GM19463 (cell line): ENCODE results near the gene LAMA5.

ENCODE experiments used
- ATAC-seq: cut with Tn5 transposase; IDR thresholded peaks from one replicate; pipeline ENCODE4 v1.9.1; 2021; ENCODE audit warnings: mild to moderate bottlenecking, moderate library complexity; ENCODE audit not compliant: unreplicated experiment

The LAMA5 gene

DNA sequence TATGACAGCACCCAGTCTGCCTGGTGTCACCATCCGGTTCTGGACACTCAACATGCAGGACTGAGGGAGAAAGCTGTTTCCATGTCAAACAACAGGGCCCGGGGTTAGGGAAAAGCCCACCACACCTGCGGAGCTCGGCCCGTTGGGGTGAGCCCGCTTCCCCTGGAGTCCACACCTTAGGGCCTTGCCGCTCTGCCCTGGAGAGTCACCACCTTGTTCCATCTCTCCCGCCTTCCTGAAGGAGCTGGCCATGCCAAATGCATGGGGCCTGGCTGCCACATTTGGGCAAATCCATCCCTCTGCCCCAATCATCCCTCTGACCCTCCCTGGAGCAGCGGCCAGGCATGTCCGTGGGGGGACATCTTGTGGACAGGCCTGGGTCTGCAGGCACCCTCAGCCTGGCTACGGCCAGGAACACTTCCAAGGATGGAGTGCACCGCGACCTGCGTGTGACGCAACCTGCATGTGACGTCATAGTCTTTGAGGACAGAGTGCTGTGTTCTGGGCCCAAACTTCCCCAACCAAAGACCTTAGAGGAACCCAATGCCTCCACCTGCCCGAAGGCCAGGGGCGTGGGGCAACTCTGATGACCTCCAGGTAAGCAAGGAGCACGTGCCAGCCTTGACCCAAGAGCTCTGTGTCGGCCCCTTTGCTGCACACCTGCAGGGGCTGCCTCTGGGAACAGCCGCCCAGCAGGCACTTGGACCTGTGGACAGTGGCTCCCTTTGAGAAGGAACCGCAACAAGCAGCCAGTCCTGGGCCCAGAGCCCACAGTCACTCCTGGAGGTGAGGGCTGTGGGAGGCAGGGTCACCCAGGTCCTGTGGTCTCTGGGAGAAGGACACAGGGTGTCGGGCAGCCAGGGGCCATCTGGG lies 38.2 kb upstream of the LAMA5 start:
- ATAC-seq, result no peak

DNA sequence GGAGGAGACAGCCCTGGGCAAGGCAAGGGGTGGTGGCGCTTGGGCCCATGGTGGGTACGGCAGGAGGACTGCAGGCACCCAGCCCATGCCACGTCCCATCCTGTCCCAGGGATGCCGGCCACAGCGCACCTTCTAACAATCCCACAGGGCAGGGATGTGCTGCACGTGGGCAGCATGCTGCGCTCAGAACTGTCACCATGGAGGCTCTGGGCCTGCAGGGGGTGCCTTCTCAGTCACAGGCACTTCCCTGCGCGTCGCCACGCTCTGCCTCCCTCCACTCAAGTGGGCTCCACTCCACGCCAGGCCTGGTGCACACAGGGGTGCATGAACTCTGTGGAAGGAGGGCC lies 37.6 kb upstream of the LAMA5 start:
- ATAC-seq, result no peak

DNA sequence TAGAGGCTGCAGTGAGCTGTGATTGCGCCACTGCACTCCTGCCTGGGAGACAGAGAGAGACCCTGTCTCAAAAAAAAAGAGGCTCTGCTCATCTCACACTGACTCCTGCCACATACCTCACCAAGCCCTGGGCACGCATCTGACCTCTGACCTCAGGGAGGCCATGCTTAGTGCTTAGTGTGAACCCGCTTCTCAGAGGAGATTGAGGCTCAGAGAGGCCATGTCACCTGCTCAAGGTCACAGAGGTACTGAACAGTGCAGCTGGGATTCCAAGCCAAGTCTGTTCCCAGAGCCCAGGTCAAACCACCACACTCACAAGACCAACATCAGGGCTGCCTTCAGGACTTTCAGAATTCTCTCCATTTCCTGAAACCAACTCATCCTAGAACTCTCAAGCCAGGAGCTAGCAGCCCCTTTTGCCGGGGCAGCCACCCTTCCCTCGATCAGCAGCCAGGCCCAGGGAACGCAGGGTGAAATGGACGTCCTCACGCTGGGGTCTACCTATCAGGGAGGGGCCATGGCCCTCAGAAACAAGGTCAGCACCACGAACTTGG lies 37.1 kb upstream of the LAMA5 start:
- ATAC-seq, result no peak

DNA sequence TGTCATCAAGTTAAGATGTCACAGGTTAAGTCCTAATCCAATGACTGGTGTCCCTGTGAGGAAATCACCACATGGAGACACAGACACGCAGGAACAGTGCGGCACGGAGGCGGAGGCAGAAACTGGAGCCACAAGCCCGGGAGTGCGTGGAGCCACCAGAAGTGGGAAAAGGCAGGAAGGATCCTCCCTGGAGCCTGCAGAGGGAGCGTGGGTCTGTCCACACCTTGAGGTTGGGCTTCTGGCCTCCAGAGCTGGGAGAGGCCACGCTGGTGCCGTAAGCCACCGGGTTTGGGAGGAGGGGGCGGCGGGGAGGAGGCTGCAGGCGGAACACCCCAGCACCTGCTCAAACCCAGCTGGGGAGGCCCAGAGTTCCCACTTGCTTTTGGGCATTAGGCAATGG lies 36.2 kb upstream of the LAMA5 start:
- no peak for ATAC-seq

DNA sequence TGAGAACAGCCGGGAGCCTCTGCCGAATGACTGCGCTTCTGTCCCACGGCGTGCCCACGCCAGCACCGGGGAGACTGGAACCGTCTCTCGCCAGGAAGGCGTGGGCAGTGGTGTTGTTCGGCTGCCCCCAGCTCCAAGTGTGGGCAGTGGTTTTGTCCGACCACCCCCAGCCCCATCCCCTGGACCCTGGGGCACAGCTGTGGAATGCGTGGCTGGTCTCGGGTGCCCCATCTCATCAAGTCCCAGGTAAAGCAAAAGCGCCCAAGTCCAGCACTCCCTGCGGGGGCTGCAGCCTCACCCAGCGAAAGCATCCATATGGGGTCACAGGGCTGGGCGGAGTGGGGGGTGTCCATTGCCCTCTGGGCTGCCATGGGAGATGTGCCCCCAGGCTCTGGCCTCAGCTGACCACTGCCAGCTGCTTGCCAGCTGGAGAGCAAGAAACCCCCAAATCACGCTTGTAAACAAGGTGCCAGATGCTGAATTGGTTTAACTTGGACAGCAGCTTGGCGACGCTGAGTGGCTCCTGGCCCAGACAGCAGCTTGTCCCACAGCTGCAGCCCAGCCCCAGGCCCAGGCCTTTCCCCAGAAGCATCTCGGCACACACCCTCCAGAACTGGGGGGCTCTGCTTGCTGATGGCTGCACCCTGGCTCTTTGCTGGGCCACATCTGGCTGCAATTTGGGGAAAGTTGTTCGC lies 35.5 kb upstream of the LAMA5 start:
- ATAC-seq, result no peak

DNA sequence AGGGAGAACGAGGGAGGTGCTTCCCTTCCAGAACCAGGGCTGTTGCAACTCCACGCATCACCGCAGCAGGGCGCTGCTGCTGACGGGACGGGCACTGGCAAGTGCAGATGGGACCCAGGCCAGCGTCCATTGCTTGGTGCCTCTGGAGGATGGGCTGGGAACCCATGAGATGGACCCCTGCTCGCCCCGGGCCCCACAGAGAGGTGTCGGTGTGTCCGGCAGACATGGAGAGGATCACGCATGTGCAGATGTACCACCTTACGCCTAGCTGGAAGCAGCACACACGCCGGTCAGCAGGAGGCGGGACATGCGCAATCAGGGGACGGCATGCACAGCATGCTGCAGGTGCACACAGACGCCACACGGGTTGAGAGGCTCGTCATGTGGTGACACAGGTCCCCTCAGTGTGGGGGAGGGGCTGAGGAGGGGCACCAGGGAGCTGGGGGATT lies 34.2 kb upstream of the LAMA5 start:
- ATAC-seq, result no peak

DNA sequence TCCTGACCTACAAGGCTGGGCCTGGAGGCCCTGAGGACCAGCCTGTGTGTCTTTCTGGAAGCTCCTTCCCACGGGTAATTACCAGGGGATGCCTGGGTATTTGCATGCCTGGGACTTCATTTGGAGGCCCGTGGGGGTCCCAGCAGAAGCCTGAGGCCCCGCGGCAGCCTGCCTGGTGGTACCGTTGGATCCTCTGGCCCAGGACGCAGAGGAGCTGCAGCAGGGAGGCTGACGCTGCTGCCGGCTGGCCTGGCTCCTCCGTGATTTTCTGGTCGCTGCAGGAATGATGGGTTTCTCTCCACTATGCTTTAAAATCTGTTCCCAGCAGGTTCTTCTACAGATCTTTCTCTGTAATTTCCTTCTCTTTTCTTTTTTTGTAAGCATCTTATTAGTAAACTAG lies 33.4 kb upstream of the LAMA5 start:
- no peak for ATAC-seq

DNA sequence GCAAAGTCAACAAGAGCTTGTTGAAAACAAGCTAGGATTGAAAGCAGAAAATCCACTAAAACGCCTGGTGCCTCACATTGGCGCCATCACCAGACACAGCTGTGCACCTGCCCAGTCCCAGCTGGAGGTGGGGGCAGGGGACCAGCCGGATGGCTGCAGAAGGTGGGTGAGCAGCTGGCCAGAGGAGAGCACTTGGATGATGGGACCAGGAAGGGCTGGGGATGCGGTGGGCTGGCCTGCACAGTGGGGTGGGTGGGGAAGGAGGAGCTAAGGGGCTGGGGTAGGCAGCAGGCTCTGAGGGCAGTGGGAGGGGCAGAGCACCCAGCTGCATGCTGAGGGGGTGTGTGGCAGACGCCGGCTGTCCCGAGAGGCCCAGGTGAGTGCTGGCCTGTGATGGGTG lies 32.9 kb upstream of the LAMA5 start:
- ATAC-seq, result no peak

DNA sequence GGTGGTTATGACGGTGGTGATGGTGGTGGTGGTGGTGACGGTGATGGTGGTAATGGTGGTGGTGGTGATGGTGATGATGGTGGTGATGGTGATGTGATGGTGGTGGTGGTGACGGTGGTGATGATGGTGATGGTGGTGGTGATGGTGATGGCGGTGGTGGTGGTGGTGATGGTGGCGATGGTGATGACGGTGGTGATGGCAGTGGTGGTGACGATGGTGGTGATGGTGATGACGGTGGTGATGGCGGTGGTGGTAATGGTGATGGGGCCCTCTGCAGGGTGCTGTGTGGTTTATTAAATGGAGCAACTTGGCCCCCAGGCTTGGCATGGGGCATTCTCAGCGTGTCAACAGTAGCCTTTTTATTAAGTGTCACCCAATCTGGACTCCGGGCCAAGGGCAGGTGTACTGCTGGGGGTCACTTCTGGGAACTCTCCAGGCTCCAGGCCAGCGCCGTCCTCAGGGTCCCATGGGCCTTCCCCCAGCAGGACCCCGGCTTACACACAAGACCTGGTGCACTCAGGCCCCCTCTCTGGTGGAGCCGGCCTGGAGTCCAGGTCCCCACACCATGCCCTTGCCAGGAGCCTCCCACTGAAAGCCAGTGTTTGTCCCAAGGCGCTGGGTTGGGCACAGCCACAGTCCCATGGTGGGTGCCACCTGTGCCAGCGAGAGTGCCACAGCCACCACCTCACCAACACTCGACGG lies 31.2 kb upstream of the LAMA5 start:
- ATAC-seq, result no peak

DNA sequence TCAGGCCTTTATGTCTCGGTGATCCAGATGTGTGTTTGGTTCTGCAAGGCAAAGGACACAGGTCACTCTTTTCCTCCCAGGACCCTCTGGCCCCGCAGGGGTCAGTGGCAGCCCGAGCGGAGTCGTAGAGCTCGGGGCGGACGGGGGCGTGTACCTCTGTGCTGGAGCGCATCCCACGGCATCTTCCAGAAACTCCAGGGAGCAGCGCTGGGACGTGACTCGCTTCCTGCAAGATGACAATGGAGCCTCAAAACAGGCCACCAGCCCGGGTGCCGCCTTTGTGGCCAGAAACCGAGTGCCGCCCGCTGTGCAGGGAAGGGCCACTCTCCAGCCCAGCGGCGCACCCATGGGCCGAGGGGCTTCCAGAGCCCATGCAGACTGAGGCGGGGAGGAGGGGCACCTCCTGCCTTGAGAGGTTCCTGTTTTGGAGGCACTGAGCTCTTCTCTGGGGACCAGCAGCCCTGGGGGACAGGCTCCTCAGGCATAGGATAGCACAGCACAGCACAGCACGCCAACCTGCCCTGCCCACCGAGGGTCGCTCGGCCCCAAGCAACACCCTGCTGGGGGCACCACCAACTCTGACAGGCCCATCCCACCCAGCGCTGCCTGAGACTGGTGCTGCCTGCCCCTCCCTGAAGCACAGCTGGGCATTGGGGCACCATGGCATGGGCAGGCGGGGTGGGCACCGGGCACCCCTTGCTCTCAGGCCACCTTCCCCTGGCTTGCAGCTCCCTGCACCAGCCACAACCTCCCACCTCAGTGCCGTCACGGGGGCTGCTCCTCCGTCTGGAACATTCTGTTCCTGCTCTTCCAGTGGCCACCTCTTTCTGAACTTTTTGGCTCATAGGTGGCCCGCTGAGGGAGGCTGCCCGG lies 29.5 kb upstream of the LAMA5 start:
- ATAC-seq, result no peak

DNA sequence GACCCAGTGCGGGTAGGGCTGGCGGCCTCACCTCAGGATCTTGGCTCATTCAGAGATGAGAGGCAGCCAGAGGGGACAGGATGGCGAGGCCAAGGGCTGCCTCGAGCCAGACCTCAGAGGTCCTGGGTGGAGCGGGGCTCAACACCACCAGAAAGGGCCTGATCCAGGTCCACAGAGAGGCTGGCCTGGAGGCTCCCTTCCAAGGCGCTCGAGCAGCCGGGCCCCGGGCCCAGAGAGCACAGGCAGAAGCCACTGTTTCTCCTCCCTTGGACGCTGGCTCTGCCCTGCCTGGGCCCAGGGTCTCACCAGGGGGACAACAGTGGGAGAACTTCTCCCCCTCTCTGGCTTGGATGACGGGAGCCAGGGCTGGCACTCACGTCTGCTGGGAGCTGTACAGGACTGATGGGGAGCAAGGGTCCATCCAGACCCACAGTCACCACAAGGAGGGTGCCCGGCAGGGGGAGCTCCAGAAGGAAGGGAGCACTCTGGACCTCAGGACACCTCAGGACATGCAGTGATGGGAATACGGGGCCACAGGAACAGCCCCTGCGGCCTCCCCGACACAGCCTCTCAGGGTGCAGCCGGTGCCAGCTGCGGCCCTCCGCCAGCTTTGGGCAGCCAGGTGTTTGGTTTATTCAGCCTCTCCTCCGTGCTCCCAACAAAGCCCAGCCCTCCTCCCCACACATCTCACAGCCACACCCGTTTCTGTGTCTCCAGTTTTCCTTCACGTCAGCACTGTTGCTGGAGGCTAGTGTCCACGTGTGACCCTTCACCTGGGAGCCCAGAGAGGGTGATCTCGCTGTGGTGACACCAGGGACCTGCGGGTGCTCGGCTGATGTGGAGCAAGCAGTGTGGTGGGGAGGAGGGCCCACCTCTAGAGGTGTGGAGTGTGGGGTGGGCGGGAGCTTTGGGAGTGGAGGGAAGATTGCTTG lies 28.5 kb upstream of the LAMA5 start:
- ATAC-seq, result no peak

DNA sequence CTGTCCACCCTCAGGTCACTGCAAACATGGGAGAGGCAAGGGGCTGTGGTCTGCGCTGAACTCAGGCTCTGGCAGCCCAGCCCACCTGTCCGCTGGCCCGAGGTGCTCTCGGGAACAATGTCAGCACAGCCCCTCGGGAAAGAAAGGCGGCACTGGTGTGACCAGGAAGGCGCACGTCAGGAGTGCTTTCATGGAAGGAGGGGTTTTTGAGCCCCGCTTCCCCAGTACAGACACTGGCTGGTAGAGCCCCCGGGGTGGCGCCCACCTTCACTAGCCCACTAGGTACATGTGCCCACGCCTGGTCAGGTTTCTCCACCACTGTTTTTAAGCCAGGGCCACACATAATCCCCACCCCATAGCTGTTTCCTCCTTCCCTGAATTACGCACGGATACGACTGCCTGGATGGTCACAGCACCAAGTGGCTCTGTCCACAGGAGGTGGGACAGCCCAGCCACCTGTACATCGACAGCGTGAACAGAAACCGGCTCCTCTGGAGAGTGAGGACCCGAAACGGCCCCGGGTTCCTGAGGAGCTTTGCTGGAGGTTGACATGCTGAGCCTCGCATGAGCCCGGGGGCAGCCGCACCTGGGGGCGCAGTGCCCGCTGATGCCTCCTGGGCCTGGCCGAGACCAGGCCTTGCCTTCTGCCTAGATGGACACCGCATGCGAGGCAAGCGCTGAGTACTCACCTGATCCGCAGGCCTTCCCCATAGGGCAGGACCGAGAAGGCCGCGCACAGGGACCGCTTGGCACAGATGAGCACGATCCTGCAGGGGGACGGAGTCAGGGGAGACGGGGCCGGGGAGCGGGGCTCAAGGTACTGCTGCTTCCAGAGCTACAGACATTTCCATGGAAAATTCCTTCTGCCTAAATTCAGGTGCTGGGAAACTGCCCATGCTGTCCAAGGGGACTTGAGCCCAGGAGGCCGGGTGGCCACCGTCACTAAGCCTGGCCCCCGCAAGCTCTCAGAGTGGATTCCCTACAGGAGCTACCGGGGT lies 27.4 kb upstream of the LAMA5 start:
- no peak for ATAC-seq

DNA sequence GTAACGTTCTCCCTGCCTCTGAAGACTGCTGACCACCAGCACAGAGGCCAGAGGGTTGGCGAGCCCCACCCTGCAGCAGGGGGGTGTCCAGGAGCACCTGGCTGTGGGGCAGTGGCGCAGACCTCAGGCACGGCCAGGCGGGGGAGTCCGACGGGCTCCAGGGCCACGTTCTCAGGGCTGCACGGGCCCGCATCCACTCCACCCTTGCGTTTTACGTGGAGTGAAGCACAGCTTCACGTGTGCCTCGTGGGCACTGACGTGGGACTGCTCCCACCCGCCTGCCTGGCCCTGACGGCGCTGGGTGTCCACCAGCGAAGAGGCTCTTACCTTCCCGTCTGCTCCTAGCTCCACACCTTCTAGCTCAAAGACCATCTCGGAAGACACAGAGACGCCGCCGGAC lies 26.7 kb upstream of the LAMA5 start:
- no peak for ATAC-seq

DNA sequence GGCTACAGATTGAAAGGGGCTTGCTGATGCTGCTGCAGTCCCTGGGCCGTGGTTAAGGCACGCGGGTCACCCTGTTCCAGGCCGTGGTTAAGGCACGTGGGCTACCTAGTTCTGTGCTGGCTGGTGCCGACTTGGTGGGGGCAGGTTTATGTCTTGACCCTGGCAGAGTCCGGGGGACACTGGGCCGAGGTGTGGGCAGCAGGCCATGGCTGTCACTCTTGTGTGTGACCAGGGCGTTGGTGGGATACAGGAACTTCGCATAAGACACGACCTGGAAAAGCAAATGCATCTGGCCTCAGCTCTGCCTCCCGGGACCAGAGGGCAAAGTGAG lies 26.2 kb upstream of the LAMA5 start:
- no peak for ATAC-seq

DNA sequence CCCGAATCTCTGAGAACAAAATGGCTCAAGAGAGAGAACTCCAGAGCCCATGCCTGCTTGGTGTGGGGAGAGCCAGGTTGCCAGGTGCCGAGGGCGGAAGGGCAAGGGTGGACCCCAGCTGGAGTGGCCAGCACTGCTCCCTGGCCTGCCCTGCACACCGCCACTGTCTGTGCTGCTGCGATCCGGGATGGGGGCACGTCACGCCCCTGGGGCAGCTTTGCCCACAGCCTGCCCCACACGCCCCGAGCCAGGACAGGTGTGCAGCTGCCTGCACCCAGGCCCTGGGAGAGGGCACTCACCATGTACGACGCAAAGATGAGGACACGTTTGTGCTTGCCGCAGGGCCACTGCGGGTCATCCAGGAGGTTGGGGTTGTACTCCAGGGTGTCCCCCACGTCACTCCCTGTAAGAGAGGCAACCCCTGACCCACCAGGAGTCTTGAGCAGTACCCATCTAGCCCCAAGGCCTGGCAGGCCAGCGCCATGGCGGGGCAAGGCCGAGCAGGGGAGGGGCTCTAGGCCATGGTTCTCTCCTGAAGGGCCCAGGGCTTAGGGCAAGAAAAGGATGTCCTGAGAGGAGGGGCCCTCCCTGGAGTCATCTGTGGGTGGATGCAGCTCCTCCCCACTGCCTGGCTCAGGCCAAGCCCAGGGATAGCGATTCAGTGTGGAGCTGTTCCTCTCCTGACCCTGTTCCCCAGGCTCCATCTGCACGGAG lies 25.7 kb upstream of the LAMA5 start:
- no peak for ATAC-seq

DNA sequence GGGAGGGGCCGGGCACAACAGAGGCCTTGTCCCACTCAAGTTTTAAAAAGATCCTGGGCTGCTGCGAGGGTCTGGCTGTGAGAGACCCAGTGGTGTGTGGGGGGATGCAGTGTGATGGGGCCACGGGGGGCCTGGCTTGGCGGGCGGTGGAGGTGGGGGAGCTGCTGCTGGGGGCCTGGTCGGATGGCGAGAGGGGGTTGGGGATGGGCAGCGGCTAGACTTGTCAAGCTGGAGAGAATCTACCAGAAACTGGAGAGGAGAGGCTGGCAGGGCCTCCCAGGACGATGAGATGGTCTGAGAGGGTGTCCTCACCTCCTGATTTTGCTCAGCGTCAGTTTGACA lies 24.9 kb upstream of the LAMA5 start:
- ATAC-seq, result no peak

DNA sequence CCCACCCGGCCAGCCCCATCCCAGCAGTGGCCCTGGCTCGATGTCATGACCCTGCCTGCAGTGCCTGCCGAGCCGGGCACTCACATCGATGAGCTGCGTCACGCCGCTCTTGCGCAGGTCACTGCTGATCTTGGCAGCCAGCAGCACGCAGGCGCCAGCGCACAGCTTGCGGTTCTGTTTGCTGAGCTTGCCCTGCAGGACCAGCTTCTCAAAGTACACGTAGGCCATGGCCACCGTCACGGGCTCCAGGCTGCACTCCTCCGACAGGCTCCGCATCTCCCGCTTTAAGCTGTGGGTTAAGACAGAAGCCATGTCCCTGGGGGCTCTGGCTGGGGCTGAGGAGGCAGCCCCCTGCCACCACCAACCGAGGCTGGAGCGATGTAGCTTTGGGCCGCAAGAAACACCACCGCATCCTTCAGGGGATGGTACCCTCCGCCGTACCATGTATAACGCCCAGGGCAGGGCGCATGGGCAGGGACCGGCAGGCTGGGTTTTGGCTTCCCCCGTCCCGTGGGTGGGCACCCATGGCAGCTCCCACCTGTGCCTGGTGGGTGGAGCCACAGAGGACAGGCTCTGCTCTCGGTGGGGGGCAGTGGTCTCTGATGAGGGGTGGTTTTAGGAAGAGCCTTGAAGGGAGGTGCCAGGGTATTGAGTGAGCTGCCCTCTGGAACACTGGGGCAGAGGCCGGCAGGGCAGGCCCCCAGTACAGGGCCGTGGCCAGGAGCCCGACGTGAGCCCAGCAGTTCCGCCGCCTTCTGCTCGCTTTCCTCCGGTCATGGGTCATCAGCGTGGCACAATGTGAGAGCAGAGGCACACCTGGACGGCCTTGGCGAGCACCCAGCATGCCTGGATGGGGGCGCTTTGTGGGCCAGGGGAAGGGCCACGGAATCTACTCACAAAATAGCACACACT lies 24.3 kb upstream of the LAMA5 start:
- ATAC-seq, result no peak
